ENCODE data around the gene KIF19.
"Not testable (repeated sequence)": the region's sequence is repeated elsewhere in the genome, so short reads cannot be mapped to it uniquely, and the experiment has no call there.

KIF19 gene

GRCh38 chr17:74391771-74392170 lies 65.7 kb downstream of the KIF19 start:
- DNase-seq, result no peak

DNA sequence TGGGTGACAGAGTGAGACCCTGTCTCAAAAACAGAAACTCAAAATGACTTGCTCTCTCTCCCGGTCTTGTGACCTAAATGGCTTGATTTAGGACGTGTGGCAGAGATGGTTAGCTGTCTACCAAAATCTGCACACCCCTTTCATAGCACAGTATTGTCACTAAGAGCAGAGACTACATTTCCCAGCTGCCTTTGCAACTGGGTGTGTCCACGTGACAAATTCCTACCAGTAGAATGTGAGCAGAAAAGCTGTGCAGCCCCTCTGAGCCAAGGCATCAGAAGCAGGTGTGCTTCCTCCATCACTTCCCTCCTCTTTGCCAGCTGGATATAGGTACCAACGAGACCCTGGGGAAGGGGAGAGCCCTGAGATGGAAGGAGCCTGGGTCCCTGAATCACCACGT lies 66.8 kb downstream of the KIF19 start:
- DNase-seq, result peak in 1 of 2 experiments; percentile 45

- no peak for DNase-seq
Observed at GRCh38 chr17:74393346-74393942, 67.4 kb downstream of the KIF19 start.

GRCh38 chr17:74394275-74394950 lies 68.4 kb downstream of the KIF19 start:
- no peak for DNase-seq

DNA sequence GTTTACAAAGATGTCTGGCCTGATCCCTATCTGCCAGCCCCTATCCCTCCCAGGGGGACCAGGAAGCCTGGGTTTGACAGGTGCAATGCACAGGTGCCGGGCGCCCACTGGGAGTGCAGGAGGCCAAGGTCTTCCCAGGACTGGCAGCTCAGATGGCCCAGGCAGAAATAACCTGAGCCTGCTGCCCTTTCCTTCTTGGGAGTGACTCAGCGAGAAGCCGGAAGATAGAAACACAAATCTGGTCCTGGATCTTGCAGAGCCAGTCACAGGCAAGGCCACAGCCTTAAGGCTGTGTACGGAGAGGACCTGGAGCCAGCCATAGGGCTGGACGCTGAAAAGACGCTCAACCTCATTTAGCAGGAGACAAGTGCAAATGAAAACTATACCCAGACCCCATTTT lies 69.0 kb downstream of the KIF19 start:
- no peak for DNase-seq

DNA sequence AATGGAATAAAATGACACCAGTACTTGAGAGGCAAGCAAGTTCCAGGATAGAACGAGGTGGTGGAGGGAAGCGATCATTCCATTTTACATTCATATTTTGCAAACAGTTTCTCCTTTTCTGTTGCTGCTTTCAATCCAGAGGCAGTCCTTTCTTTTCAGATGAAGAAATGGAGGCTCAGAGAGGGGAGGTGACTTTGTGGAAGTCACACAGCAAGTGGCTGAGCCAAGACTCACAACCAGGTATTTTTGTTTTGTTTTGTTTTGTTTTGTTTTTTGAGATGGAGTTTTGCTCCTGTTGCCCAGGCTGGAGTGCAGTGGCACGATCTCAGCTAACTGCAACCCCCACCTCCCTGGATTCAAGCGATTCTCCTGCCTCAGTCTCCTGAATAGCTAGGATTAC lies 70.5 kb downstream of the KIF19 start:
- no peak for DNase-seq

DNA sequence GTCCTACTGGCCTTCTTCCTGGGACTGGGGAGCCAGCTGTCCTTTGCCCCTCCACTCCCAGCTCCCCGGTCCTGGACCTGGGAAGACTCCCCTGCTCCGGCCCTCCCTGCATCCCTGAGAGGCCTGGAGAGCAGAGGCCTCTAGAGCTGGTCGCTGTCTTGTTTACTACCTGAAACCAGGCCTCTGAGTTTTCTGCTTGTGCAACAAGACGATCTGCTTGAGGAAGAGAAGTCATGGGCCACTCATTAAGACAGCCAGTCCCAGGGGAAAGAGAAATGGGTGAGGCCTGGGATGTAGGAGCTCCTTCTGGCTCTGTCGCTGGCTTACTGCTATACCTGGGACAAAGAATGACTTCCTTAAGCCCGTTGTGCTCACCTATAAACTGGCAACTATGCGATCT lies 76.0 kb downstream of the KIF19 start:
- DNase-seq, result no peak

DNA sequence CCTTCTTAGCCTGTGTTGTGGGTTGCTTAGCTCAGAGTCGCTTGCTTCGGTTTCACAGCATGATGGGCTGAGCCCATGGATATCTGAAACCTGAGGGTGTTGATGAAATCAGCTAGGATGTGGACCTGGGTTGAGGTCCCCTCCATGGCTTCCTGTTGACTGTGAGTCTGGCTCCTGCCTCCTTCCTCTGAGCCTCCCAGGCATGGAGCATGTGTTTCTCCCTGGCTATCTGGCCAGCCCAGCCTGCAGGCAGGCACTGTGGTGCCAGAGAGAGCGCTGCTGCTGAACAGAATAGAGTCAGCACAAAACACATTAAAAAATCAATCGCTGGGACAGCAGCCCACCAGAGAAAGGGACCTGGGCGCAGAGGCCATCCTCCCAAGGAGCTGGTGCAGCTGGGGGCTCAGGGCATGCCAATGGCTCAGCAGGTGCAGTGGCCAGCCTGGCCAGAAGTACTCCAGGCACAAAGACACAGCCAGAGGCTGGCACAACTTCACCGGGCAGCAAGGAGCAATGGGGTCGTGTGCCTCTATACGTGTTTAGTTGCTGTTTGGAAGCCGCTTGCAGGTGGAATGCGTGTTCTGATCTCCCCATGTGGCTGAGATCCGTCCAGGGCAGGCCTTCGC lies 77.6 kb downstream of the KIF19 start:
- DNase-seq, result no peak

- DNase-seq, result no peak
Observed at GRCh38 chr17:74404218-74404617, 78.2 kb downstream of the KIF19 start.

DNA sequence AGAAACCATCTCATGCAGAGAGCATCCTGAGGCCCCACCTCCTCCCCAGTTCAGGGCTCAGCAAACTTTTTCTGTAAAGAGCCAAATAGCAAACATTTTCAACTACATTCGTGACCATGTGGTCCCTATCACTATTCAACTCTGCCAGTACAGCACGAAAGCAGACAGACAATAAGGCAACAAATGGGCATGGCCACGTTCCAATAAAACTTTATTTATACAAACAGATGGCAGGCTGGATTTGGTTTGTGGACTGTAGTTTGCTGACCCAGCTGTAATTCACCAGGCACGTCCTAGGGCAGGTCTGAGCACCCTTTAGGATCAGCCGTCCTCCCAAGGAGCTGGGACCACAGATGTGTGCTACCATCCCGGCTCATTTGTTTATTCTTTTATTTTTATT lies 78.8 kb downstream of the KIF19 start:
- DNase-seq, result peak in 1 of 2 experiments; percentile 25

DNA sequence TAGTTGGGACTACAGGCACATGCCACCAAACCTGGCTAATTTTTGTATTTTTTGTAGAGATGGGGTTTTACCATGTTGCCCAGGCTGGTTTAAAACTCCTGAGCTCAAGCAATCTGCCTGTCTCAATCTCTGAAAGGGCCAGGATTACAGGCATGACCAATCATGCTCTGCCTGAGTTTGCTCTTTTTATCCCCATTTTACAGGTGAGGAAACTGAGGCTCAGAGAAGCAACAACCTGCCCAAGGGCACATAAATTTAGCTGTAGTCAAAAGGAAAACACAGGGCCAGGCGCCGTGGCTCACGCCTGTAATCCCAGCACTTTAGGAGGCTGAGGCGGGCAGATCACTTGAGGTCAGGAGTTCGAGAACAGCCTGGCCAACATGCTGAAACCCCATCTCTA lies 79.3 kb downstream of the KIF19 start:
- DNase-seq, result not testable (repeated sequence)
